PFSK-1 (cell line): ENCODE results near the gene HMOX1.

Source experiments
- POLR2AphosphoS5 ChIP-seq: IDR thresholded peaks from 2 replicates; pipeline ENCODE4 v1.6.1; 2012; ENCODE audit warnings: low read depth, mild to moderate bottlenecking, control low read depth, low read length, moderate library complexity
- REST ChIP-seq, 2 experiments: IDR thresholded peaks; 2 replicates each; pipeline versions ENCODE4 v1.6.1 to v1.8.0; 2011 to 2012; ENCODE audit warnings: low read depth in 2 of 2, low read length in 2 of 2, control low read depth in 1 of 2, inconsistent platforms in 1 of 2, mild to moderate bottlenecking in 1 of 2, moderate library complexity in 1 of 2; ENCODE audit not compliant: insufficient read depth in 1 of 2

- TF ChIP-seq REST (IDR thresholded peaks at IDR 0.05; ENCODE audit: insufficient read depth in 1 of 2, low read depth in 2 of 2, low read length in 2 of 2) (no peak), POLR2AphosphoS5 (no peak)
Measured at GRCh38 chr22:35421121-35421520, 40.2 kb downstream of the HMOX1 start.
